HG03066 (cell line): Measurements from ENCODE around the gene BAZ2B.
"Not testable (repeated sequence)": the region's sequence is repeated elsewhere in the genome, so short reads cannot be mapped to it uniquely, and the experiment has no call there.

ENCODE experiments used
- ATAC-seq: cut with Tn5 transposase; IDR thresholded peaks from one replicate; pipeline ENCODE4 v1.9.1; 2021; ENCODE audit warnings: low read depth; ENCODE audit not compliant: unreplicated experiment

BAZ2B gene

DNA sequence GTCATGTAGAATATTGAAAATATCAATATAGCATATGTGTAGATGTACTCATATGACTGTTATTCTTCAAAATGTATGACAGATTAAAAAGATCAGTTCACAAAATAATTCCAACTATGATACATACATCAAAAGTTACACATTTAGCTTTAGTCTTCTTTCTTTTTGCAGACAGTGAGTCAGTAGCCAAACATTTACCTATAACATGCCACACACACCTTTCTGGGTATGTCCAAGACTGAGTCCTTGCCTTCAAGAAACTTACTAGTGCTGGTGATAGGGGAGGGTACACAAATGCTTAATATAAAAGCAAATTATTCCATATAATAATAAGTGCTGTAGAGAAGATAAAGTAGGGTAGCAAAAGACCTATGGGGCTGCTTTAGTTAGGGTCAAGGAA lies 176.9 kb downstream of the BAZ2B start:
- ATAC-seq, result no peak

DNA sequence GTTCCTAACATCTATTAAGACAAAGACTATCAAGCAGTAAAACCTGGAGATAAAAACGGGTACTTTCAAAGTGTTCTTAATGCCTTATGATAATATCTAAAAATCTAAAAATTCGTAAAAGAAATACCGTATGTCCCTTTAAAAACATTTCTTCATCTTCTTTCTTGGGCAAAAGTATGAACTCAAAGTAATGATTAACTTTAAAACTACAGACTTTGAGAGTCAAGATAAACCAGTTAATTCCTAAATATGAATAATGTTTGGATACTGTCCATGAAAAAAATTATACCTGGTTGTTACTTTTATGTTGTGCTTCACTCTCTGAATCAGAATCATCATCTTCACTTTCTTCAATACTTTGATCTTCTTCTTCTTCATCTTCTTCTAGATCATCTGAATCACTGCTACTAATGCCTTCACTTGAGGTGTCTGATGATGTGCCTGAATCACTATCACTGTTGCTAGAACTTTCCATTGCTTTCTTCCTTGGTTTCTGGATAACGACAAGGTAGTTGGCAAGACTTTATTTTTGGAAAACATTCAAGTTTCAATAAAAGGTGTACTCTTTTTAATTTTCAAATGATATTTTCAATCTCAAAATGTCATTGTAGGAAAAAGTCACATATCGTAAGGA lies 177.5 kb downstream of the BAZ2B start:
- ATAC-seq, result no peak

DNA sequence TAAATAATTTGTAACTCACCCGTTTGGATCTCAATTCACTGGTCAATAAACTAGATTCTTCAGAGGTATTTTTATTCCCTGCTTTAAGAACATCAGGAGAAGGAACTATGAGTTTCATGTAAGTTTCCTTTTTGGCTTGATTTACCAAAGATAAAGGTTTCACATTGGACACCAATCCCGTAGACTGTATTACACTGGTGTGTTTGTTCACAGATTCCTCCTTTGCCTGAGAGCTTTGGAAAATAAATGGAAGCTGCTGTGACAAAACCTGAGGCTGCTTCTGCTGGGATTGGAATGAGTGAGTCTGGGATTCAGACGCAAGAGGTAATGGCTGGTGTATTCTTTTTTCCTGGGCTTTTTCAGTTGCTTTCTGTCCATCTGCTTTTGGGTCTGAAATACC lies 178.1 kb downstream of the BAZ2B start:
- no peak for ATAC-seq

DNA sequence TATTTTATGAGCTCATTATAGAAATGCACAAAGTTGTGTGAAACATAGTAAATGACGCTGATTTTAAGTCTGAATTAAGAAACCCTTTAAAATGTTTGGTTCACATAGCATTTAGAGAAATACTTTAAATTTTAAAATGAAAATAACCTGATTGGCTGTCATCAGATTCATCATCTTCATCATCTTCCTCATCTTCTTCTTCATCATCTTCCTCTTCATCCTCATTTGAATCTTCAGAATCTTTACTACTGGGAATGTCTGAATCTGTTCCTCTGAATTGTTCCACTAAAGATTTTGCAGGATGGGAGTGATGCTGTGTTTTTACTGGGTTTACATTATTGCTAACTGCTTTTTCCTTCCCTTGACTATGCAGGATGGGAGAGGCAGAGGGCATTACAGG lies 183.7 kb downstream of the BAZ2B start:
- ATAC-seq, result no peak

DNA sequence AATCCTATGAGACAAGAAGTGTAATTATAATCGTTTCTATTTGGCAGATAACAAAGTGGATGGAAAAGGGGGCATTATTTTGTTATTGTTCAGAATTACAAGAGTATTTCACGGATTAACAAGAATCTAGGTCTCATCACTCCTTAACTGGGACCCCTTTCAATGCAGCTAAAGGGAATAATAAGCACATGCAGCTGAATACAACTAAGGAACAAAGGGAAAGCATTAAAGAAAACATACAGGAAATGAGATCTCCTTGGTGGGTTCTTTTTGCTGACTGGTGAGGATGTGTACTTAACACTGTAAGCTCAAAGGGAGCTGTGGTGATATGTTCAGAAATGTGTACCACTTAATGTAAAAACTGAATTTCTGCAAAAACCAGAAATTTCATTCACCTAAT lies 189.3 kb downstream of the BAZ2B start:
- ATAC-seq, result no peak

DNA sequence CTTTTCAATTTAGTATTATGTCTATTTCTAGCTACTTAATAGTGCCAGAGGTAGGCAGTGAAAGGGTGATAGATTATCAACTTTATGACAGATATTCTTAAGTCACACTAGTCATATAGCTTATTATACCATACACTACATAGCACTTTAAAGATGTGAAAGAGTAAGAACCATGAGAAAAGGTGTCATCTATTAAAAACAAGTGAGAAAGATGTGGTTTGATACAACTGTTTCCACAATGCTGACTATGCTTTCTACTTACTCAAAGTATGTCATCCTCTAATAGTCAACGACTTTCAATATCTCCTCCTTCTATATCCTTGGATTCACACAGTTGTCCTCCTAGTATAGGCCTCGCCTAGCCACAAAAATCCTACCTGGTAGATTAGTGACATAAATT lies 196.9 kb downstream of the BAZ2B start:
- ATAC-seq, result no peak

DNA sequence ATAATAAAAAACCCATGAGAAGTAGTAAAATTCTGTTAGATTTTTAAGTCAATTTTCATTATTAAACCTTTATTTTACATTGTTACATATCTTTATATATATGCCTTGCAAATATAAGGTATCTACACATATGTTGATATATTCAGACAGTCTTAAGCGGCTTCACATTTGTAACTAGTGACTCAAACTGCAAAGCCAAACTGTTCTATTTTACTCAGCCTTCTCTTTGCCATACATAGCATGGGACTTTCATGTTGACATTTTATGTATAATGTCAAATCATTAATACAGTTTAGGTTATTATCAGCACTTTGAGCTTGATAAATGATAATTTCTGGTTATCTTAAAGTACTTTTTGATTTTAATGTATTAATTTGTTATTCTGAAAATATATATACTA lies 204.9 kb downstream of the BAZ2B start:
- ATAC-seq, result no peak

DNA sequence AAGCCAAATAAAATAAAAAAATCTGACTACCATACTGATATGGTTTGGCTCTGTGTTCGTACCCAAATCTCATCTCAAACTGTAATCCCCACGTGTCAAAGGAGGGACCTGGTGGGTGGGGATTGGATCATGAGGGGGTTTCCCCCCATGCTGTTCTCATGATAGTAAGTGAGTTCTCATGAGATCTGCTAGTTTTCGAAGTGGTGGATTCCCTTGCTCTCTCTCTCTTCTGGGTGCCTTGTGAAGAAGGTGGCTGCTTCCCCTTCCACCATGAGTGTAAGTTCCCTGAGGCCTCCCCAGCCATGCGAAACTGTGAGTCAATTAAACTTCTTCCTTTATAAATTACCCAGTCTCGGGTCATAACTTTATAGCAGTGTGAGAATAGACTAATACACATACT lies 206.1 kb downstream of the BAZ2B start:
- ATAC-seq, result no peak

DNA sequence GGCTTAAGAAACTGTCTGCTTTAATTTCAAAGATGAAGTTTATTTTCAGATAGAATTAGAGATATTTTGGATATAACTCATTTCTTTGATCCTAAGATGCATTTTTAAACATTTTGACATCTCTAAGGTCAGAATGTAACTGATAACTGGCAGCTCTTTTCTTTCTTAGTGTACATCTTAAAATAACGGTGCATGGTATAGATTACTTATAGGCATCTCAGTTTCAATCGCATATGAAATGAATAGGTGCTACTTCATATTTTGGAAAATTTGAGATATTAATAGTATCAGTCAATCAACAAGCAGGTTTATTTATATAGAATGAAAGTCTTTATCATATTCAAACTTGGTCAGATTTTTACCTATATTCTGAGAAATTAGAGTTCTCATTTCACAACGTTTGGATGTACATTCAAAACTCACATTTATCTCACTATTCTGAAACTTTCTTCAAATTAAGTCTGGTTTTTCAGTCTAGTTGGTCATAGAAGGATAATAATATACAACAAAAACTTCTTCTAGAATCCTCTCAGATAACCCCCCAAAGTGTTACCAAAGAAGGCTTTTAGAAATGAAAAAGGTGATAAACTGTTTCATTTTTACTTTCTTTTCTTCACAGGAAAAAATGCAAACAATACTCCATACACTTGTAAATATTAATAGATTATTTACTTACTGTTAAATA lies 207.1 kb downstream of the BAZ2B start:
- no peak for ATAC-seq

DNA sequence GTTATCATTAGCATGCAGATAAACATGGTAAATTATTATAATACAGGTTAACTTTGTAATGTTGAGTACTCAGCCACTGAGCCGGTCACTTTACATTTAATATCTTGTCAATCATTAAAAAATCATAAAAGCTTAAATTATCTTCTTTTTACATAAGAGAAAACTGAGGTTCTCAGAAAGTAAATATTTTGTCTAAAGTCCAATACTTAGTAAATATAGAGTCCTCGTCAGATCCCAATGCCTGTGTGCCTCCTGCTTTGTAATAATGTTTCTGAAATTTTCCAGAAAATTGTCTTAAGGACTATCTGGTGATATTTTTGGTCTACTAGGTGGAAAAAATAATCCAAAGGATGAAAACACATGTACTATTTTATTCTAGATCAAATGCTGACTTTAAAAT lies 213.6 kb downstream of the BAZ2B start:
- no peak for ATAC-seq

DNA sequence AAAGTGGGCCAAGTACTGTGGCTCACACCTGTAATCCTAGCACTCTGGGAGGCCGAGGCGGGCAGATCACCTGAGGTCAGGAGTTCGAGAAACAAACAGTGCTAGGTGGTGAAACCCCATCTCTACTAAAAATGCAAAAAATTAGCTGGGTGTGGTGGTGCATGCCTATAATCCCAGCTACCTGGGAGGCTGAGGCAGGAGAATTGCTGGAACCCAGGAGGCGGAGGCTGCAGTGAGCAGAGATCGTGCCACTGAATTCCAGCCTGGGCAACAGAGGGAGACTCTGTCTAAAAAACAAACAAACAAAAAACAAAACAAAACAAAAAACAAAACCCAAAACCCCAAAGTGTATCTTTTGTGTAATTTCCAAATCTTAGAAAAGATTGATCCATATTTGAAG lies 214.2 kb downstream of the BAZ2B start:
- not testable (repeated sequence) for ATAC-seq

DNA sequence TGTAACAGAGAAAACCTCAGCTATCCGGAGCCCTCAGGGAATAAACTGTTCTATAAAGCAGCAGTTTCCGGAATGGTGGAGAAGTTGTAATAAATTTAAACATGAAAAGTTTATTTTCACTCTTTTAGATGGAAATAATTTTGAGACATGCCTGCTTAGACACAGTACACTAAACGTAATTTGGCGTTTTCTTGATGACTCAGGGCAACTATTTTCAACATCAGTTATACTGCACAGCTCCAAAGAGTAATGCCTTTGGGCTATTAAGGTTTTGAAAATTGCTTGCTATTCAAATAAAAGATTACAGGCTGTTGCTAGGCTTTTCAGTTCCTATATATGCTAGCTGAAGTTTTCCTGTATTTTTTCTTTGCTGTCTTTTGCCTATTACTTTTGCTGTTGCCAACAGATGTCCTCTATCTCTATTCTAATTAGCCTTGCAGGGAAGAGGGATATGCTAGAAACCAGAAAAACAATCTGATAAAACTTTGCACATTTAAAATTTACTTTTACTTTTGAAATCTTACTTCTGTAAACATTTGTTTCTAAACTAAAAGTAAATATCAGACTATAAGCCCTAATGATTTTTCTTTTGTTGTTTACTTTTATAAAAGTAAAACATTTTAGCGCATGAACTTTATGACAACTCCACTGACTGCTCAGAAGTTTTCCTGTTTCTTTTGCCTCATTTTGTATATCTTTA lies 216.5 kb downstream of the BAZ2B start:
- ATAC-seq, result no peak

DNA sequence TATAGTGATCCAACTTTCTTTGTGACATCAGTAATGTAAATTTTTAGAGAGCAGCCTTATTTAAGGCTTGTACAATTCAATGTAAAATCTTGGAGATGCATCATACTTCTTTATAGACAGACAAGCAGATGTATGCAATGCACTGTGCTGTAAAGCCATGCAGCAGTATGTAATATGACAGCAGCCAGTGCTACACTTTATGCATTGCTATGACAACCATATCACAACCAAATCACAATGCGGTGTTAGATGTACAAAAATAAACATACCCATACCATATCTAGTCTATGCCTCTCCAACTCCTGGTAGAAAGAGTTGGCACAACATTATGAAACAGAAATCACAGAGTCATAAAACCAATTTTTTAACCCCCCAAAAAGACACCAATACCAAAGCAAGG lies 219.5 kb downstream of the BAZ2B start:
- ATAC-seq, result no peak

DNA sequence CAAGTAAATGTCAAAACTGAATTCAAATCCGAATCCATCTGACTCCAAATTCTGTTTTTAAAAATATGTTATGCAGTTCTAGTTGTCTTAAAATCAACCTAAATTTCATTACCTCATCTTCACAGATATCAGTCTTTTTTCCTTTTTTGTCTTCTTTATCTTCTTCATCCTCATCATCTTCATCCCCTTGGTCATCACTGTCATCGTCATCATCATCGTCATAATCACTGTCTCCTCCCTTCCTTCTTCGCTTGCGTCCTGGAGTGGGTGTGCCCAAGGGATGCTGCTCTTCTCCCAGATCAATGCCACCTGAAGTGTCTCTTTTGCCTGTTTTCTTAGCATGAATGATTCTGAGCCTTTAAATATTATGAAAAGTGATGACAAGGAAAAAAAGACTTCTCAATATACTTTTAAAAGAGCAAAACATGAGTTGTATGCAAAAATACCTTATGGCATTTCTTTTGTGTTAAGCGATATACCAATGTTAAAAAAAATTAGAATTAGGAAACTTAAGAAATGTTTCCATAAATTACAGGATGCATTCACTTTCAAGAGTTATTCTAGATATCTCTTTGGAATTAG lies 233.8 kb downstream of the BAZ2B start:
- ATAC-seq, result no peak

DNA sequence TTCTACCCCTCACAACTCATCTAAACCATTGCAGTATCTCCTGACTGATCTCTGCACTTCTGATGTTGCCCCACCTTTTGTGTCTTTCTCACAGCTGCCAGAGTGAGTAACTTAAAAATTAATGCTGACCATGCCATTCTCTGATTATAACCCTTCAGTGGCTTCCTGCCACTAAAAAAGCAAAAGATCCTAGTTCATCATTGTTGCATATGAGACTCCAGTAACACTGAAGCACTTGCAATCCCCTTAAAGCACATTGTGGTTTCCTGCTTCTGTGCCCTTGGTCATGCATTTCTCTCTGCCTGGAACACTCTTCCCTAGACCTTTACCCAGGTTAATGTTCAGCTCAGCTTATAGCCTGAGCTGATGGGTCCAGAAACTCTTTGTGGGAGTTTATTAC lies 234.8 kb downstream of the BAZ2B start:
- peak; percentile 65 for ATAC-seq

DNA sequence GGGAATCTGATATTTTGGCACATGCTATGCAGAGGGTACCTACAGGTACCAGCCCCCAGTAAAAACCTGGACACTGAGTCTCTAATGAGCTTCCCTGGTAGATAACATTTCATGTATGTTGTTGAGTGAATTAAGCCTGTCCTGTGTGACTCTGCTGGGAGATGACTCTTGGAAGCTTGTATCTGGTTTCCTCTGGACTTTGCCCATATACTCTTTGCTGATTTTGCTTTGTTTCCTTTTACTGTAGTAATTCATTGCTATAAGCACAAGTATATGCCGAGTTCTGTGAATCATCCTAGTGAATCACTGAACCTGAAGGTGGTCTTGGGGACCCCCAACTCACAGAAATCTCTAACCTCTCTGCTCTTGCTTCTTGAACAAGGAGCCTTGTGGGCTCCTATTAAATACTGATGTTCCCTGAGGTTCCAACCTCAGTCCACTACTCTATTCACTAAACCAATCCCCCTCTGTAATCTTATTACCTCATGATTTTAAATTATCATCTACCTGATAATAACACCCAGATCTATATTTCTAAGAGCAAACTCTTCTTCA lies 235.6 kb downstream of the BAZ2B start:
- no peak for ATAC-seq

DNA sequence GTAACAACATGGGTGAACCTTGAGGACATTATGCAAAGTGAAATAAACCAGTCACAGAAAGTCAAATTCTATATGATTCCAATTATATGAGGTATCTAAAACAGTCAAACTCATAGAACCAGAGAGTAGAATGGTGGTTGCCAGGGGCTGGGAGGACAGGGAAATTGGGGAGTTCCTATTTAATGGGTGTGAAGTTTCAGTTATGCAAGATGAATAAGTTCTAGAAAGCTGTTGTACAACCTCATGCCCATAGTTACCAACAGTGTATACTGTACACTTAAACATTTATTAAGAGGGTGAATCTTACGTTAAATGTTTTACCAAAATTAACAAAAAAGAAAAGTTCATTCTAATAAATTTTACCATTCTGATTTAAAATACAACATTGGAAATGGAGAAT lies 237.2 kb downstream of the BAZ2B start:
- no peak for ATAC-seq

DNA sequence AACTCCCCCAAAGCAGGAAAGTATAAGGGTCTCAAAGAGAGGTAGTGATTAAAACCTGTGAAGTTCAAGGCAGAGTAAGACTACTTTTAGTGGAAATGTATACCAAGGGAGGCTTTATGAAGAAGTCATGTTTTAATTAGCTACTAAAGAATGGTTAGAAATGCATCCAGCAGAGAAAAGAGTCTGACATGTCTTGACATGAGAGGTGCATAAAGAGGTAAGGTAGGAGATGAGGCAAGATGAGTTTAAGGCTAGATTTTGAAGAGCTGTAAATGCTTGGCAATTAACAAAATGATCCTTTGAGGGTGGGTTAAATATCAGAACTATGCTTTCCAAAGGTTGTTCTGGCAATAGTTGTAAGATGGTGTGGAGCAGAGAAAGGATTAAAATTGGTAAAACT lies 241.1 kb downstream of the BAZ2B start:
- ATAC-seq, result no peak

DNA sequence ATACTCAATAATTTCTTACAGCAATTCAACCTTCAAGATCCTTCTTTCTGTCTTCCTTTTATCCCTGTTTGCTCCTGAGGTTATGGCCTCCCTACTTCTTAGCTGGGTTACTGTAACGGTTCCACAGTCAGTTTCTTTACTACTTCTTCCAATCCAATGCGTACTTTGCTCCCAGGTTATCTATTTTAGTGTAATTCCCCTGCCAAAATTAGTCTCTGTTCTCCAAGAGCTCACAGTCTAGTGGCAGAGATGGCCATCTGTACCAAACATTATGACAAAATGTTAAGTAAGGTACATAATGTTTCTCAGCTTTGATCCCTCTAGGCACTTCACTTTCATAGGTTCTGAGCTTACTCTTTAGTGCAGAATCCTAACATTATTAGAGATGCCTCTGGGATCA lies 244.8 kb downstream of the BAZ2B start:
- no peak for ATAC-seq

DNA sequence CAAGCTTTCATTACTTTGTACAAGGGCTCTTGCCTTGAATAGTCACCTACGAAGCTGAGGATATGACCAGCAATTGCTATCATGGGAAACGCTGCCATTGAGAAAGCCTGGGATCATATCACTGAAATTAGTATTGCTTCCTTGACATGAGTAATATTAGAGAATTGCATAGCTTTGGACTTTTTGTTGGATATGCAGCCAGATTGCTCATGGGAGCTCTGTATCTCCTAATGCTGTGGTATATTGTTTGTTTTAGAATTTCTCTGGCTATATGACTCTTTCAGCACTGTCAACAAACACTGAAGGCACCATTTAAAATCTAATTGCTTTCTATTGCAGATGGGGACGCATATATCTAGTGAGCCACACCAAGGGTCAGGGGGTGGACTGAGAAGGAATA lies 249.8 kb downstream of the BAZ2B start:
- ATAC-seq, result no peak

DNA sequence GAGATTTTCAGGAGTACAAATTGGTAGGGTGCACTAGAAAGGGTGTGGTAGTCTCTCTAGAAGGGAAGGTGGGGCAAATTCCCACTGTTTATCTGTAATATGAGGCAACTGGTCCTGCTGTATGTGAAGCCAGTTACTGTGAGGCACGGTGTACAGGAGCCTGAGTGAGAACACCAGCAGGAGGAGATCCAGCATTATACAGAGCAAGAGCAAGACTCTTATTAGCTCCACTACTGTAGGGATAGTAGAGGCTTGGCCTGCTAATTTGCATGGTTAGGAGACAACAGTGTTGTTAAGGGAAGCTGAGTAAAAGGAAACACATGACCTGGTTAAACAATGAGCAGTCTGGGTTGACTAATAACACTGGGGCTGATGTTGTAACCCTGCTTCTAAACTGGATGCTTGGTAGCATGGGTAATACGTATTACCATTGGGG lies 253.5 kb downstream of the BAZ2B start:
- ATAC-seq, result no peak
